ENCODE data around the gene CSF2RB. TPM values are rescaled to one million over a fixed set of nuclear protein-coding genes. Genes with fewer than 3 reads are reported as not detected.

Gene CSF2RB
- total RNA-seq, 1 experiment from 2014 or later, result not detected

DNA sequence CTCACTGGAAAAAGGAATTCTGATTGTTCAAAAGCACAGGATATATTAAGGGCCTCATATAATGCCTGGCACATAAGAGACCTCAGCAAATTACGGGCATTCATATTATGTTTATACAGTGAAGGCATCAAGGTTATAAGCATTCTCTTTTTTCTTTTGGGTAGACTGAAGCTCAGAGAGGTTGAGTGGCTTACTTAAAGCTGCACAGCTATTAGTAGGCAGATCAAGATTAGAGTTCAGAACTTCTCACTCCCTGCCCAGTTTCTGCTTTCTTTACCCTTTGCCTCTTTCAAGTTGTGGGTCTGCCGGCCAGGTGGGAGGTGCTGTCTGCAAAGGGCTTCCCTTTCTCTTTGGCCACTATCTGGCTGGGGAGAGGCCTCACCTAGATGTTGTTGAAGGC, 18.0 kb downstream of the CSF2RB start:
- H3K27ac Mint-ChIP-seq, result no peak overlapping the region

More for the DNA sequence above, 18.0 kb downstream of the CSF2RB start:
- no peaks in the 10 kb centered on the region for H3K79me1 ChIP-seq (ENCODE audit: insufficient read depth, low read depth, low read length, poor library complexity, severe bottlenecking)
- no peak overlapping the region for H3K4ac ChIP-seq (ENCODE audit: low read depth, low read length)
- H2AK5ac ChIP-seq (ENCODE audit: insufficient read length, low read length), result no peak overlapping the region
- no peaks in the 10 kb centered on the region for H3K23me2 ChIP-seq (ENCODE audit: insufficient read length, low read depth, low read length, poor library complexity, severe bottlenecking)
- no peak overlapping the region for H3T11ph ChIP-seq (ENCODE audit: low read length)
- no peak overlapping the region for H2AFZ ChIP-seq (ENCODE audit: low read length)
- no peak overlapping the region for H4K91ac ChIP-seq (ENCODE audit: insufficient read length, low read depth, low read length)
- no peaks in the 10 kb centered on the region for H3K9me3 ChIP-seq (ENCODE audit: control insufficient read depth, low read depth, low read length)
- no peak overlapping the region for H2BK5ac ChIP-seq (ENCODE audit: insufficient read length, low read length)
- H3K14ac ChIP-seq (ENCODE audit: insufficient read depth, low read length), result no peak overlapping the region
- H3K9me3 Mint-ChIP-seq, result no peaks in the 10 kb centered on the region
- DNase-seq, result no peak
- H3K4me1 ChIP-seq (ENCODE audit: insufficient read depth, low read length), result no peaks in the 10 kb centered on the region
- H3K4me2 ChIP-seq (ENCODE audit: insufficient read depth, insufficient read length, low read length), result no peak overlapping the region
- no peak overlapping the region for H3K56ac ChIP-seq (ENCODE audit: insufficient read length, low read depth, low read length)
- no peak overlapping the region for H3K4me3 Mint-ChIP-seq
- no peaks in the 10 kb centered on the region; the same call in 1 of the 2 replicates for H3K27me3 ChIP-seq (ENCODE audit: insufficient read depth, low read length)
- H2BK15ac ChIP-seq (ENCODE audit: low read depth, low read length), result no peak overlapping the region
- WGBS (ENCODE audit: extremely low coverage, insufficient read length, low lambda C conversion rate), result no CpG with 5 or more reads among the region's 2 CpGs
- H4K5ac ChIP-seq (ENCODE audit: insufficient read length, low read depth, low read length), result no peak overlapping the region
- no peak overlapping the region for H3K23ac ChIP-seq (ENCODE audit: insufficient read length, low read depth, low read length)
- H3K27ac ChIP-seq (ENCODE audit: insufficient read length, low read depth, low read length), result no peak overlapping the region
- no peaks in the 10 kb centered on the region for H3K36me3 Mint-ChIP-seq (ENCODE audit: insufficient read depth in 1 of 3, low read depth in 3 of 3)
- H3K4me1 Mint-ChIP-seq, result peaks cover 0 to 4% of the 10 kb centered on the region in 2 experiments; a peak in 1 of 4 replicates
- no peak overlapping the region for H2BK12ac ChIP-seq (ENCODE audit: insufficient read length, low read depth, low read length)
- H3K9ac ChIP-seq (ENCODE audit: extremely low read depth, insufficient read length, low read length), result no peak overlapping the region
- no peaks in the 10 kb centered on the region for H4K20me1 ChIP-seq (ENCODE audit: control insufficient read depth, insufficient read depth, insufficient read length)
- peaks cover 44% of the 10 kb centered on the region for H3K27me3 Mint-ChIP-seq (ENCODE audit: low read depth)
- no peak overlapping the region for H2BK20ac ChIP-seq (ENCODE audit: low read depth, low read length, poor library complexity, severe bottlenecking)
- no peaks in the 10 kb centered on the region for H3K79me2 ChIP-seq (ENCODE audit: insufficient read depth, low read length)
- no peak overlapping the region for H3K18ac ChIP-seq (ENCODE audit: insufficient read length, low read depth, low read length)
- no peak overlapping the region for H2BK120ac ChIP-seq (ENCODE audit: low read depth, low read length, poor library complexity, severe bottlenecking)
- H4K8ac ChIP-seq (replicated peaks; ENCODE audit: insufficient read length, low read depth, low read length), result no peak overlapping the region
- TF ChIP-seq, protein P1, sequence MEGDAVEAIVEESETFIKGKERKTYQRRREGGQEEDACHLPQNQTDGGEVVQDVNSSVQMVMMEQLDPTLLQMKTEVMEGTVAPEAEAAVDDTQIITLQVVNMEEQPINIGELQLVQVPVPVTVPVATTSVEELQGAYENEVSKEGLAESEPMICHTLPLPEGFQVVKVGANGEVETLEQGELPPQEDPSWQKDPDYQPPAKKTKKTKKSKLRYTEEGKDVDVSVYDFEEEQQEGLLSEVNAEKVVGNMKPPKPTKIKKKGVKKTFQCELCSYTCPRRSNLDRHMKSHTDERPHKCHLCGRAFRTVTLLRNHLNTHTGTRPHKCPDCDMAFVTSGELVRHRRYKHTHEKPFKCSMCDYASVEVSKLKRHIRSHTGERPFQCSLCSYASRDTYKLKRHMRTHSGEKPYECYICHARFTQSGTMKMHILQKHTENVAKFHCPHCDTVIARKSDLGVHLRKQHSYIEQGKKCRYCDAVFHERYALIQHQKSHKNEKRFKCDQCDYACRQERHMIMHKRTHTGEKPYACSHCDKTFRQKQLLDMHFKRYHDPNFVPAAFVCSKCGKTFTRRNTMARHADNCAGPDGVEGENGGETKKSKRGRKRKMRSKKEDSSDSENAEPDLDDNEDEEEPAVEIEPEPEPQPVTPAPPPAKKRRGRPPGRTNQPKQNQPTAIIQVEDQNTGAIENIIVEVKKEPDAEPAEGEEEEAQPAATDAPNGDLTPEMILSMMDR (conservative IDR thresholded peaks at IDR 0.05), result no peak
